Activated gamma-delta T cell treated with anti-CD3 and anti-CD28 coated beads, Interleukin-2, amount 50 U/mL, for 16 hours (primary cell): ENCODE data around the gene STRN4.
A peak's percentile ranks its signal among the peaks of the same experiment; 100 is the strongest.

ENCODE experiments used
- DNase-seq: peaks from one replicate; pipeline ENCODE4 v3.0.0-alpha.2; 2020; ENCODE audit warnings: low read depth

The STRN4 gene

GRCh38 chr19:46725036-46725820 is 21.0 kb downstream of the STRN4 start:
- DNase-seq = no peak

- DNase-seq = no peak
Measured at GRCh38 chr19:46724468-46724867, 21.8 kb downstream of the STRN4 start.

- DNase-seq = no peak
Measured at GRCh38 chr19:46723471-46723870, 22.8 kb downstream of the STRN4 start.

DNA sequence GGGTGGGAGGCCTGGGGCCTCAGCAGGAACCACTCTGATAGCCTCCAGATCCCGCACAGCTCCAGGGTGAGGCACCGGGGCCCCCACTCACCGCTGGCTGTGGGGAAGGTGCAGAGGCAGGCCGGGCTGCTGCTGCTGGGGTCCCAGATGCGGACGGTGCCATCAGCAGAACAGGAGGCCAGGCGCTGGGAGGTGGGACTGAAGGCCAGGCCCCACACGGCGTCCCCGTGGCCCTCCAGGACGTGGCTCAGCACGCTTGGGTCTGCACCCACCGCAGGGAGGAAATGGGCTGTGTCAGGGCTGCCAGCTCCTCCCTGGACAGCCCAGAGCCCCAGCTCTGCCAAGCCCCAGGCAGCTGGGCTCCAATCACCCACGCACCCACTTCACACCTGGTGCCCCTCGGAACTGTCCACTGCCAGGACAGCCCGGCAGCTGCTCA is 23.2 kb downstream of the STRN4 start:
- no peak for DNase-seq

GRCh38 chr19:46722421-46723022 is 23.7 kb downstream of the STRN4 start:
- DNase-seq = no peak

DNA sequence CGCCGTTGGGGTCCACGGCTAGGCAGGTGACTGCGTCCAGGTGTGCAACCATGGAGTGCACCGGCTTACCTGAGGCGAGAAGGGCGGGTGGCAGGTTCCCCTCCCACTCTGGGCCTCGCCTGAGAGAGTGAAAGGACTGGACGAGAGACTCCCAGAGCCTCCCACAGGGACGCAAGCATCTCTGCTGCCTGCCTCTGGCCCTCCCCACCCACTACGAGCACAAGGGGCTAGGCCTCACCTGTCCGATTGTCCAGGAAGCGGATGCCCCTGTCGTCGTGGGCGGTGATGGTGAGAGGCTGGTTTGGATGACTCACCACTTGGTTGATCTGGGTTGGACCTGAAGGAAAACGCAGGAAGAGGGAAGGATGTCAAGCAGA is 24.3 kb downstream of the STRN4 start:
- no peak for DNase-seq

- no peak for DNase-seq
Measured at GRCh38 chr19:46721269-46722003, 24.8 kb downstream of the STRN4 start.

DNA sequence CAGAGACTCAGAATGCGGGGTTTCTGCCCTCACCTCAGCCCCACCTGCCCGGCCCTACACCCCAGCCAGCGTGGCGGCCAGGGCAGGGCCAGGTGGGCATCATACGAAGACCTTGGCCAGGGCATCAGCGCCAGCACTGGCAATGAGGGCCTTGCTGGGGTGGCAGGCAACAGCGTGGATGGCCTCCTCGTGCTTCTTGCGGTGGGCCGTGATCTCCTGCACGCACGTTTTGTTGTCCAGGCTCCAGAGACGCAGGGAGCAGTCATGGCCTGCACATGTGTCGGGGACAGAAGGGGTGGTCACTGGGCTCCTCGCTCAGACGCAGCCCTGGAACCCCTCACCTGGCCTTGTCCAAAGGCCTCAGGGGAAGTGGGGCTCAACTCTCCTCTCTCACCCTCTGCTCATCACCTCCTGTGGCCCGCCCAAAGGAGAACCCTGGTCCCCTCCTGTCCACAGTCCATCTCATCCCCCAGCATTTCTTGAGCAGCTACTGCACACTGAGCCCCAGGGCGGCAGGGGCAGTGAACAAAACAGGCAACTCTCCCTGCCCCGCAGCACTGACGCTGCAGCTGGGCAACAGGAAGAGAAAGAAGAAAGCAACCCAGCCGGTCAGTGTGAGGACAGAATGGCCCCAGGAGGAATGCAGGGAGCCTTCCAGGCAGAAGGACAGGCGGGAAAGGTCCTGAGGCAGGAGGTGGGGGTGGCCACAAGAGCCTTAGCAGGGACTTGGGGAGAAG is 25.6 kb downstream of the STRN4 start:
- no peak for DNase-seq

DNA sequence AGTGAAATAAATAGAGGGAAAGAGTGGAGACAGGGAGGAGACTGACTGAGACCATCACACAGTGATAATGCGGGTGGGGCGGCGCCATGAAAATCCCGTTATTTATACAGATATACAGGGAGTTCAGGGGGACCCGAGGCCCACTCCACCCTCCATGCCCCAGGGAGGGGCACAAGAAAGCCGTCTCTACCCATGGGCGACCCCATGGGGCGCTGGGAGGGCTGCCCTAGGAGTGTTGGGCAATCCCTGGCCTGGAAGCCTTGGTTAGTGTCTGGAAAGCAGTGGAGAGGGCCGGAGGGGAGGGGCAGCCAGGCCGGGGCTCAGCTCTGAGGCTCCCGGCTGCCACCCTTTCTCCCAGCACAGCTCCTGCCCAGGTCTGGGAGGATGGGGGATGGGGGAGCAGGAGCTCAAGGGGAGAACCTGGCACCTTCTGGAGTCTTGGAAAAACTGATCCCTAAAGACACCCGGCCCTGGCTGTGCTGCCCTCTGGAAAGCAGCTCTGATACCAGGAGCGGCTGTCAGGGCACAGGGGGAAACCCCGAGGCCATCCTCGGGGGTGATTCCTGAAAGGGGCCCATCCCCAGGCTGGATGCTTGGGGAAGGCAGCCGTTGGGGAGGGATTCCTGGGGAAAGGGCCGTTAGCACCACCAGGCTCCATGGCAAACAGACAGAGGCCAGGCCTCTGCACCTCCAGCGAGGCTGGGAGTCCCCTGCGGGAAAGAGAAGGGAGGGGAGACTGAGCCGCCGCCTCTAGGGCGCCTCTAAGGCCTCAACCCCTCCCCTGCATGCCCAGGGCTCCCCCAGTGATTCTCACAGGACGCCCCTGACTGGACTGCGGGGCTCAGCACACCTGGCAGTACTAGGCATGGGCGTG is 26.4 kb downstream of the STRN4 start:
- no peak for DNase-seq

DNA sequence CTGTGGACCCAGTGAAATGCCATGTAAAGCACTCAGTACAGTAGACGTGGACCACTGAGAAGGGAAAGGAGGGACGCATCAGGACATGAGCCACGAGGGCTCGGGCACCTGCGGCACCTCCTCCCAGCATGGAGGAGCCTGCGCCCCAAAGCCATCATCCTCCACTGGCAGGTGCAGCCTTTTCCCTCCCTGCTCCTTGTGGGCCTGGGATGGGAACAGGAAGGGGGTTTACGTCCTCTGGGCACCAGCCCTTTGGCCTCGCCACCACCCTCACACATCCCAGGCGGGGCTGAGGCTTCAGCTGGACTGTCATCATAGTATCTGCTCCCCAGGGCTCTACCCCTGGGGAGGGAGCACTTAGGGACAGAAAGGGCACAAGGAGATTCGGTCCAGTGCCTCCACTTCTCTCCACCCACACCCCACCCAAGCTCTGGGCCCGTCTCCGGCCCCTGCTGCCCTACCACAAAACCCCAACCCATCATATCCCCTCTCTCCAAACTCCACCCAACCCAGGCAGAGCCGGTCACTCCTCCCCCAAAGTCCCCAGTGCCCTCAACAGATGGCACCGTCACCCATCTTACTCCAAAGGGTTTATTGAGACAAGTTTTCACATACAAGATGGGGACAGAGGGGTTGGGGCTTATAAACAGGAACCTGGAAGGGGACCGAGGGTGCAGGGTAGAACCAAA is 27.2 kb downstream of the STRN4 start:
- no peak for DNase-seq

DNA sequence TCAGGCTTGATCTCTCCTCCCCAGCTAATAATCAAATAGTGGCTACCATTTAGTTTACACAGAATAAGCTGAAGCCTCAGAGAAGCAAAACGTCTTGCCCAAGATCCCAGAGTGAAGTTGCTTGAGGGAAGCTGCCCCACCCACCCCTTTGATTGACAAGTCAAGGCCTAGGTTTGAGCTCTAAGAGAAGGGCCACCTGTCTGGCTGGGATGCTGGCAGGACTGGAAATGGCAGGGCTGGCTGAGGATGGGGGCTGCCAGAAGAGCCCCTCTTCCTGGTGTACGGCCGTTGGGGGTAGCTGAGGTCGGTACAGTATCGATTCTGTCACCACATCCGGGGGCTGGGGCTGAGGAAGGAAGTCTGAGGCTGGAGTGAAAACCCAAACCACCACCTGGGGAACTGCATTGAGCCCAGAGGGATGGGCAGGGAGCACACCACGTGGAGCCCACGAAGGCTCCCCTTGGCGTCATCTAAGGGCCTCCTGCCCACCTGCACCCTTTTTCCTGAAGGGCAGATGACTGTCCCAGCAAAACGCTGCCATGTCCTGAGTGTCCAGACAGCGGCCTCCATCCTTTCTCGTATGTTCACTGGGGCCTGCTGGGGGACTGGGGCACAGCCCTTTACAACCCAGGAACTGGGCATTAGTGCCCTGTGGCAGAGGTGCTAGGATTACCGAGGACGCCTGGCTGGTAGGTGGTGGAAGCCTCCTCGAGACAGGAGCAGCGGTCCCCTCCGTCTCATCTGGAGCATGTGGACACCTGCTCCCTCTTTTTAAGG is 27.9 kb downstream of the STRN4 start:
- DNase-seq = peak; percentile 50

- DNase-seq = no peak
Measured at GRCh38 chr19:46717716-46718143, 28.5 kb downstream of the STRN4 start.

DNA sequence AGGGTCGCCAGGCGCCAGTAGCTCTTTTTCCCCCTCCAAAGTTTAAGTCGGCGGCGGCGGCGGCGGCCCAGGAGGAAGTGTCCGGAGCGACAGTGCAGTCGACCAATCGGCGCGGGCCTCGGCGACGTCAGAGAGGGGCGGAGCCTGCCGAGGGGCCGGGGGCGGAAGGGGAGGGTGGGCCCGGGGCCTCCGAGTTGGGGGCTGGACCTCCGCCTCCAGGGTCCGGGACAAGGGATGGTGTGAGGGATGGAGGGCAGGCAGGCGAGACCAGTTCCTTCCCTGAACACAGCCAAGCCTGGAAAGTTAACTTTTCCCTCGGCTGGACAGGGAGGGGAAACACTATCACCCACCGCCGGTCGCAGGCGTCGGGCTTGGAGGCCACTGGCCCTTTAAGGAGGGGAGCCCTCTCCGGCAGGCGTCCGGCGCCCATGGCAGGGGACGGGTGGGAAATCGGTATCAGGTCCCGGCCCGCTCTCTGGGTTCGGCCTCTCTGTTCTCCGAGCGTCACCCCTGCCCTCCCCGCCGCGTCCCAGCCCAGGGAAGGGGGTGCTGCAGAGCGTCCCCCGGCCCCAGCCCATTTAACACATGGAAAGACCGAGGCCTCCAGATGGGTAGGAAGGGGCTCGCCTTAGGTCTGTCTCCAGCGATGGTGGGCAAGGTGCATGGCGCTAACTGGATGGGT is 29.1 kb downstream of the STRN4 start, which contains the start of gene PRKD2:
Gene PRKD2 (minus strand): TSS at position 81 of the 682 bp plus-strand sequence. CDS start 744 bp downstream, outside the sequence.
- DNase-seq = peak; percentile 84

- no peak for DNase-seq
Measured at GRCh38 chr19:46716672-46717033, 29.6 kb downstream of the STRN4 start.

DNA sequence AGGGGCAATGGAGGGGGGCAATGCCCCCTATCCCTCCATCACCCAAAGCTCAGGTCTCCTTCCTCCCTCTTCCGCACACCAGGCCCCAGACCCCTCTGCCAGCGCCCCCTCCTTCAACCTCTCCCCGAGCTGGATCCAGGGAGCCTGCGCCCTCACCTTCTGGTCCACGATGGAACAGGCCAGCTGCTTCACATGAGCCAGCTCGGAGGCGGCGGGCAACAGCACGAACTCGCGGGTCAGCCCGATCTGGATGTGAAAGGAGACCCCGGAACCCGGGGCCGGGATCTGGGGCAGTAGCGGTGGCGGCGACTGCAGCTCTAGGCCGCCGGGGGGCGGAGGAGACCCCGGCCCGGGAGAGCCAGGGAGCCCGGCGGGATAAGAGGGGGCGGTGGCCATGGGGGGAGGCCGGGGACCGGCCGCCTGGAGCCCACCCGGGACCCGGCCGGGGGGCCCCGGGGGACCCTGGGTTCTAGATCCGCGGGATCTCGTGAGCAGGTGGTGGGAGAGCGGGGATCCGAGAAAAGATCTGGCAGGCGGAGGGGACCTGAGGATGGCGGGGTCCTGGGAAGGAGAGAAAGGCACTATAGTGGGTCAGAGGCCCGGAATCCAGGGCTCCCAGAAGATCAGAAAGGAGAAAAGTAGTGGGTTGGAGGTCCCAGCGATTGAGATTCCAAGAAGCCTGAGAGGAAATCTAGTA is 30.1 kb downstream of the STRN4 start:
- no peak for DNase-seq

DNA sequence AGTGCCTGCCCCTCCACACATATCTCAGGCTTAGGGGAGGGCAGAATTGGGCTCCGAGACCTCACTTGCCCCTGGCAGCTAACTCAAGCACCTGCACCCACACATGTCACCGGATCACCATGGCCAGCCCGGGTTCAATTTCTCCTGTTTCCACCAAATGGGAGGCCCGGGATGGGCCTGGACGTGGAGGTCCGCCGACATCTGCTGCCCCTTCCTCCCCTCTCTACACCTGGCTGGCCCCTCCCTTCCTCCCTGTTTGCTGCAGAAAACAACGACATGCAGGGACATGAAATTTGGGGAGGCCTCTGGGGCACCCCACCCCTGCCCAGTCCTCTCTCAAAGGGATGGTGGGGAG is 30.7 kb downstream of the STRN4 start:
- no peak for DNase-seq

DNA sequence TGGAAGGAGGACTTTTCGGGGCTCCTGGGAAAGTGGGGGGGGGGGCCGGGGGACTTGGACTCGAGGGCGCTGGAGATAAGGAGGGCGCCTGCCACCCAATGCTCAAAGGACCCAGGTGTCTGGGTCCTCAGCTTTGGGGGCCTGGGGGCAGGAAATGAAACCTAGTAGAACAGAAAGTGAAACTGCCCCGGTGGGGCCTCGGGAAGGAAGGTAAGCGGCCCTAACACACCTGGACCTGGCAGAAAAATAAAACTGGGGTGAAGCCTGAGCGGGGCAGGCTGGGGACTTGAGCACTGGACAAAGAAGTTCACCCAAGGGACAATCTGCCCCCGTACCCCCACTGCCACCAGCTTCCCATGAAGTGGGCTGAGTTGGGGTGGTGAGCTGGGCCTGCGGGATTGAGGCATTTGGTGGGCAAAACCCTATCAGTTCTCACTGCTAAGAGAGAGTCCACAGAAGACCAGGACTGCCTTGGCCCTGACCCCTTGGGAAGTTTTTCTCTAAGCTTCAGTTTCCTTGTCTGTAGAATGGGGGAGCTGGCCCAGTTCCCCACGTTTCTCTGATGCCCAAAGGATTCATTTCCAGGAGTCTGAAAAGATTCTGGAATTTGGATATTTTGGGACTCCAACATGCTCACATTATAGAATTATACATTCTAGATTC is 31.7 kb downstream of the STRN4 start:
- DNase-seq = peak; percentile 55

- peak; percentile 71 for DNase-seq
Measured at GRCh38 chr19:46713781-46714443, 32.3 kb downstream of the STRN4 start.
